ENCODE results near the gene STIM2. TPM values are rescaled to one million over a fixed set of nuclear protein-coding genes. Genes with fewer than 3 reads are reported as not detected.
A peak's percentile ranks its signal among the peaks of the same experiment; 100 is the strongest.

The STIM2 gene
- total and polyA plus RNA-seq, 9 of the 15 experiments (the other 6 are each of a cell fraction or from before 2014, with no cell fraction given) = 7.2 to 26.8 (median 15.4) TPM

DNA sequence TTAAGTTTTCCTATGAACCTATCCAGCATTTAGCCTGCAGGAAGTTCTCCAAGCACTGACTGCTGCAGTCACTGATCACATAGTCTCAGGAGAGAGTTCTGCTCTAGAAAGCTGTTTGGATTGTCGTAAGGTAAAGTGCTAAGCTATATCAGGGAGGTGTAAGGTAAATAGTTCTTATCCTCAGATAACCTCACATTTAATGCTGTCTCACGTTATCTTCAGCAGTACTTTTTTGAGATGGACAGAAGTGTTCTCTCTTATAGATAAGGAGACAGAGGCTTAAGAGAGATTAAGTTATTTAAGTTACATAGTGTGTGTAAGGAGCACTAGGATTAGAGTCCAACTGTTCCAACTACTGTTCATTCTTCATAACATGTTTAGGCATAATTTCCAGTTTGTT is 77.9 kb downstream of the STIM2 start (continued):
- TF ChIP-seq TBL1XR1 (IDR thresholded peaks at IDR 0.05; ENCODE audit: low read length in 2 of 2) = peak in 1 of 2 experiments; percentile 29; a peak in 1 of 4 replicates
- no peak for TF ChIP-seq ZNF57 (CRISPR knock-in tag; IDR thresholded peaks at IDR 0.05)
- TF ChIP-seq ZNF212 (CRISPR knock-in tag; IDR thresholded peaks at IDR 0.05) = no peak
- TF ChIP-seq, protein P1, sequence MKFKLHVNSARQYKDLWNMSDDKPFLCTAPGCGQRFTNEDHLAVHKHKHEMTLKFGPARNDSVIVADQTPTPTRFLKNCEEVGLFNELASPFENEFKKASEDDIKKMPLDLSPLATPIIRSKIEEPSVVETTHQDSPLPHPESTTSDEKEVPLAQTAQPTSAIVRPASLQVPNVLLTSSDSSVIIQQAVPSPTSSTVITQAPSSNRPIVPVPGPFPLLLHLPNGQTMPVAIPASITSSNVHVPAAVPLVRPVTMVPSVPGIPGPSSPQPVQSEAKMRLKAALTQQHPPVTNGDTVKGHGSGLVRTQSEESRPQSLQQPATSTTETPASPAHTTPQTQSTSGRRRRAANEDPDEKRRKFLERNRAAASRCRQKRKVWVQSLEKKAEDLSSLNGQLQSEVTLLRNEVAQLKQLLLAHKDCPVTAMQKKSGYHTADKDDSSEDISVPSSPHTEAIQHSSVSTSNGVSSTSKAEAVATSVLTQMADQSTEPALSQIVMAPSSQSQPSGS (CRISPR knock-in tag; IDR thresholded peaks at IDR 0.05) = no peak
- TF ChIP-seq GATAD2B (IDR thresholded peaks at IDR 0.05; ENCODE audit: borderline replicate concordance) = peak; percentile 25; the same call in 1 of the 2 replicates
- TF ChIP-seq, protein P2, sequence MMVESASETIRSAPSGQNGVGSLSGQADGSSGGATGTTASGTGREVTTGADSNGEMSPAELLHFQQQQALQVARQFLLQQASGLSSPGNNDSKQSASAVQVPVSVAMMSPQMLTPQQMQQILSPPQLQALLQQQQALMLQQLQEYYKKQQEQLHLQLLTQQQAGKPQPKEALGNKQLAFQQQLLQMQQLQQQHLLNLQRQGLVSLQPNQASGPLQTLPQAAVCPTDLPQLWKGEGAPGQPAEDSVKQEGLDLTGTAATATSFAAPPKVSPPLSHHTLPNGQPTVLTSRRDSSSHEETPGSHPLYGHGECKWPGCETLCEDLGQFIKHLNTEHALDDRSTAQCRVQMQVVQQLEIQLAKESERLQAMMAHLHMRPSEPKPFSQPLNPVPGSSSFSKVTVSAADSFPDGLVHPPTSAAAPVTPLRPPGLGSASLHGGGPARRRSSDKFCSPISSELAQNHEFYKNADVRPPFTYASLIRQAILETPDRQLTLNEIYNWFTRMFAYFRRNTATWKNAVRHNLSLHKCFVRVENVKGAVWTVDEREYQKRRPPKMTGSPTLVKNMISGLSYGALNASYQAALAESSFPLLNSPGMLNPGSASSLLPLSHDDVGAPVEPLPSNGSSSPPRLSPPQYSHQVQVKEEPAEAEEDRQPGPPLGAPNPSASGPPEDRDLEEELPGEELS (CRISPR knock-in tag; IDR thresholded peaks at IDR 0.05; ENCODE audit: borderline replicate concordance) = no peak
- TF ChIP-seq, protein P3, sequence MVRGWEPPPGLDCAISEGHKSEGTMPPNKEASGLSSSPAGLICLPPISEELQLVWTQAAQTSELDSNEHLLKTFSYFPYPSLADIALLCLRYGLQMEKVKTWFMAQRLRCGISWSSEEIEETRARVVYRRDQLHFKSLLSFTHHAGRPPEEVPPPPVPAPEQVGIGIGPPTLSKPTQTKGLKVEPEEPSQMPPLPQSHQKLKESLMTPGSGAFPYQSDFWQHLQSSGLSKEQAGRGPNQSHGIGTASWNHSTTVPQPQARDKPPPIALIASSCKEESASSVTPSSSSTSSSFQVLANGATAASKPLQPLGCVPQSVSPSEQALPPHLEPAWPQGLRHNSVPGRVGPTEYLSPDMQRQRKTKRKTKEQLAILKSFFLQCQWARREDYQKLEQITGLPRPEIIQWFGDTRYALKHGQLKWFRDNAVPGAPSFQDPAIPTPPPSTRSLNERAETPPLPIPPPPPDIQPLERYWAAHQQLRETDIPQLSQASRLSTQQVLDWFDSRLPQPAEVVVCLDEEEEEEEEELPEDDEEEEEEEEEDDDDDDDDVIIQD (CRISPR knock-in tag; IDR thresholded peaks at IDR 0.05) = no peak
- TF ChIP-seq PRPF4 (IDR thresholded peaks at IDR 0.05; ENCODE audit: insufficient read depth, low read depth, low read length, poor library complexity, severe bottlenecking) = no peak
- TF ChIP-seq BCOR (IDR thresholded peaks at IDR 0.05) = peak; percentile 78
- TF ChIP-seq ZNF75A (CRISPR knock-in tag; IDR thresholded peaks at IDR 0.05) = no peak
- no peak for TF ChIP-seq MAZ (CRISPR knock-in tag; conservative IDR thresholded peaks at IDR 0.05 in 1 of 2, IDR thresholded peaks at IDR 0.05 in 1 of 2)
- TF ChIP-seq MYBL2 (IDR thresholded peaks at IDR 0.05; ENCODE audit: low read depth) = no peak
- no peak for TF ChIP-seq MYBL2 (CRISPR knock-in tag; IDR thresholded peaks at IDR 0.05; ENCODE audit: borderline replicate concordance)
- TF ChIP-seq, protein P4, sequence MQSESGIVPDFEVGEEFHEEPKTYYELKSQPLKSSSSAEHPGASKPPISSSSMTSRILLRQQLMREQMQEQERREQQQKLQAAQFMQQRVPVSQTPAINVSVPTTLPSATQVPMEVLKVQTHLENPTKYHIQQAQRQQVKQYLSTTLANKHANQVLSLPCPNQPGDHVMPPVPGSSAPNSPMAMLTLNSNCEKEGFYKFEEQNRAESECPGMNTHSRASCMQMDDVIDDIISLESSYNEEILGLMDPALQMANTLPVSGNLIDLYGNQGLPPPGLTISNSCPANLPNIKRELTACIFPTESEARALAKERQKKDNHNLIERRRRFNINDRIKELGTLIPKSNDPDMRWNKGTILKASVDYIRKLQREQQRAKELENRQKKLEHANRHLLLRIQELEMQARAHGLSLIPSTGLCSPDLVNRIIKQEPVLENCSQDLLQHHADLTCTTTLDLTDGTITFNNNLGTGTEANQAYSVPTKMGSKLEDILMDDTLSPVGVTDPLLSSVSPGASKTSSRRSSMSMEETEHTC (IDR thresholded peaks at IDR 0.05) = no peak
- TF ChIP-seq TEAD4 (IDR thresholded peaks at IDR 0.05; ENCODE audit: low read length) = peak; percentile 77
- no peak for TF ChIP-seq TEAD4 (CRISPR knock-in tag; IDR thresholded peaks at IDR 0.05; ENCODE audit: borderline replicate concordance)
- peak in 1 of 2 experiments; percentile 41; a peak in 1 of 4 replicates for TF ChIP-seq TRIM24 (IDR thresholded peaks at IDR 0.05)
- TF ChIP-seq NCOR1 (IDR thresholded peaks at IDR 0.05) = peak; percentile 63

All from K562 (cell line).